GM18505 (cell line): ENCODE measurements around the gene RHBDD3.
"Not testable (repeated sequence)": the region's sequence is repeated elsewhere in the genome, so short reads cannot be mapped to it uniquely, and the experiment has no call there.

Experiments
- ATAC-seq: cut with Tn5 transposase; IDR thresholded peaks from one replicate; pipeline ENCODE4 v1.9.1; 2021; ENCODE audit not compliant: unreplicated experiment
- POLR2A ChIP-seq: IDR thresholded peaks from 4 replicates; pipeline ENCODE4 v1.6.1; 2011; ENCODE audit warnings: borderline replicate concordance; ENCODE audit not compliant: insufficient read depth, insufficient read length; ENCODE audit errors: extremely low read depth

RHBDD3 gene

DNA sequence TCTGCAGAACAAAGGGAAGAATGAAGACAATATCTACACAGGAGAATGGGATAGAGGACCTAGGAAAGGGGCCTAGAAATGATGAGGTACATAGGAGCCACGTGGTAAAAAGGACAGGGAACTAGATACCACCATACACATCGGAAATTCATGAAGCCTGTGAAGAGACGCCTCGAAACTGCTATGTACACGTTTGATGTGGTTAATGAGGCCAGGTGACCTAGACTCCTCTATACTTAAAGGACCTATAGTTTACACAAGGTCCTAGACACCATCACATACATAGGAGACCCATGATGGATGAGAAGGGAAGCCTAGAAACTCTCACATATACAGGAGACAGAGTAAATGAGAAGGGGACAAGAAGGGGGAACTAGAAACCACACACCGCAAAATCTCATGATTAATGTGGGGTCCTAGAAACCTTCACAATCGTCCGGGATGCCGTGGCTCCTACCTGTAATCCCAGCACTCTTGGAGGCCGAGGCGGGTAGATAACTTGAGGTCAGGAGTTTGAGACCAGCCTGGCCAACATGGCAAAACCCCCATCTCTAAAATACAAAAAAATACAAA, 23.8 kb downstream of the RHBDD3 start:
- no peak for ATAC-seq

DNA sequence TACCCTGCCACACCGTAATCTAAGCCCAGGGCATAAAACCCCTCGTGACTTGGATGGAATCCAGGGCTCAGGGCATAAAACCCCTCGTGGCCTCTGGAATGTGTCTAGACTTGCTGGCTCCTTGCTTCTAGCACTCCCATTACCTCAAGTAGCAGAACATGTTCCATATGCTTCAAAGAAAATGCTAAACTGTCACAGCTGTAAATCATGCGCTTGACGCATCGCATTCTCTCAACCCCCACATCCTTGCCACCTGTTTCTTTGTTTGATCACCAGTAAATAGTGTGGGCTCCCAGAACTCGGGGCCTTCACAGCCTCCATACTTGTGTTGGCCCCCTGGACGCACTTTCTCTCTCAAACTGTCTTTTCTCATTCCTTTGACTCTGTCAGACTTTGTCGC, 27.3 kb downstream of the RHBDD3 start:
- not testable (repeated sequence) for ATAC-seq

More for the DNA sequence above, 23.8 kb downstream of the RHBDD3 start:
- TF ChIP-seq POLR2A: no peak

DNA sequence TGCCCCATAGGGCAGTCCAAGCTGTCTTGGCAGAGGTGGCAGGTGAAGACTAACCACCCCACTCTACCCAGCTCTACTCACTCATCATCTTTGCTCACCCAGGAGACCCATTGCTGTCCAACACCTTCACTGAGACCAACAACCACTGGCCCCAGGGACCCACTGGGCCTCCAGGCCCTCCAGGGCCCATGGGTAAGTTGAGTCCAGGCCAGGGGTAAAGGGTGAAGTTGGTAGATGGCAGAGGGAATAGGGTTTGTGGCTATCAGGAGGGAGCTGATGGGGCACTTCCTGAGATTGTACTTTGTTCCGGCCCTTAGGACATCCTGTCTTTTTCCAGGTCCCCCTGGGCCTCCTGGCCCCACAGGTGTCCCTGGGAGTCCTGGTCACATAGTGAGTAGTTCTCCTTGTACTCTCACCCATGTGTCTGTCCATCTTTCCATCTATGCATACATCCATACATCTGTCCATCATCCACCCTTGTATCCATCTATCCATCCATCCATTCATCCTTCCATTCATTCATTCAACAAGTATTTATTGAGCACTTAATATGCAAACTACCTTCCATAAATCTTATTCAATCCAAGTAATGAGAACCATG, 34.4 kb downstream of the RHBDD3 start:
- ATAC-seq: no peak
- TF ChIP-seq POLR2A: no peak

DNA sequence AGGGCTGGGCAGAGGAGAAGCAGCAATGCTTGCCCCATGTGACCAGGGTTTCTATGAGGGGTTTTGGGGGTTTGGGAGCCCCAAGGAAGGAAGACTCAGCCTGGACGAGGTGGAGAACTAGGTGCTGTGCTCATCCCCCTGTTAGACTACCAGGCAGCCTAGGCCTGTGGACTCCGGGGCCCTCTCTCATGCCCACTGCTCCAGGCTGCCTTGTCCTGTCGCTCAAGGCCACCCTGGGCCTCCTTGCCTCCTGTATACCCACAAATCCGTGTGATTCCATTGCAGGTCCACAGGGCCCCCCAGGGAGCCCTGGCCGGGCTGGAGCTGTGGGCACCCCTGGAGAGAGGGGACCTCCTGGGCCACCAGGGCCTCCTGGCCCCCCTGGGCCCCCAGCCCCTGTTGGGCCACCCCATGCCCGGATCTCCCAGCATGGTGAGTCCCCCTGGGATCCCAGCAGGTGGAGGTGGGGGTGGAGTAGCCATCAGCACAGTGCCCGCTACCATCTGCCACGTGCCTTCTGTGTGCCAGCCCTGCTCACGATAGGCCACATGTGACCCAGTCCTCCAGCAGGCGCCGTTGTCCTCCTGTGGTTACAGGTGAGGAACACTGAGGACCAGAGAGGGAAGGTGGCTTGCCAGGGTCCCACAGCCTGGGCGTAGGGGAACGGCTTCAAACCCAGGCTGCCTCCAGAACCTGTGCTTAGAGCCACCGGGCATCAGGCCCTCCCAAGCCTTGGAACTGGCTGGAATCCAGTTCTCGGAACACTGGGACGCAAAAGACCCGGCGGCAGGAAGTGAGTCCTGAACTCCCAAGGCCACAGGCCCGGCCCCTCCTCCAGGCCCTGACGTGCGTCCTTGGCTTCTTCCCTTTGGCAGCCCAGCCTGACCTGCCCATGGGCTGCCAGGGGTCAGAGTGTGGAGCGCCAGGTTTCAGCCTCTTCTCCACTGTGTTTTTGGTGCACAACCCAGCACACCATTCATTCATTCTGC, 35.5 kb downstream of the RHBDD3 start:
- ATAC-seq: no peak

DNA sequence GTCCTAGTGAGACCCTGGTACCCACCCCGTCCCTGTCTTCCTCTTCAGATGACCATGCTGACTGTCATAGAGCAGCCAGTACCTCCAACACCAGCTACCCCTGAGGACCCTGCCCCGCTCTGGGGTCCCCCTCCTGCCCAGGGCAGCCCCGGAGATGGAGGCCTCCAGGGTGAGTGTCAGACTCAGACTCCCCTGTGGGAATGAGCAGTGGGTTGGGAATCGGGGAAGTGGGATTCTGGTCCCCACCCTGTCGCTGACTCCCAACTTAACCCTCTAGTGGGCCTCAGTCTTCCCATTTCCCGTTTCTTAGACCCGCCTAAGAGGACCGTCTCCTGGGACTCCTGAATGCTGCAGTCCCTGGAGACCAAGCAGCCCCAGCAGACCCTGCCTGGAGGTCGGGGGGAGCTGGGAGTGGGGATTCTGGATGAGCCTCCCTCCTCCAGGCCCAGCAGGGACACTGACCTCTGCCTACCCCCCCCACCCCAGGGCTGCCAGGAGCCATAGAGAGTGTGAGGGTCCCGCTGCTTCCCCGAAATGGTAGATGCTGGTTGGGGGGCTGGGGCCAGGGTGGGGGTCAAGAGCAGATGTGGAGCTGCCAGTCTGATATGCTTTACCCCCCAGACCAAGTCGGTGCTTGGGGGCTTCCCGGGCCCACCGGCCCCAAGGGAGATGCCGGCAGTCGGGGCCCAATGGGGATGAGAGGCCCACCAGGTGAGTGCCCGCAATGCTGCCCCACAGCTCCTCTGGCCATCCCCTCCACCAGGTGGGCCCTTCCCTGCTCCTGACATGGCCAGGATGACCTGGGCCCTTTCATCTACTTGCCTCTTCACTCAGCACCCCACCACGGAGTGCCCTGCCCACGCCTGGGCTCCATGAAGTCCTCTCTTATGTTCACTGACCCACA, 36.6 kb downstream of the RHBDD3 start:
- ATAC-seq: no peak
- no peak for TF ChIP-seq POLR2A

More for the DNA sequence above, 35.5 kb downstream of the RHBDD3 start:
- no peak for TF ChIP-seq POLR2A

DNA sequence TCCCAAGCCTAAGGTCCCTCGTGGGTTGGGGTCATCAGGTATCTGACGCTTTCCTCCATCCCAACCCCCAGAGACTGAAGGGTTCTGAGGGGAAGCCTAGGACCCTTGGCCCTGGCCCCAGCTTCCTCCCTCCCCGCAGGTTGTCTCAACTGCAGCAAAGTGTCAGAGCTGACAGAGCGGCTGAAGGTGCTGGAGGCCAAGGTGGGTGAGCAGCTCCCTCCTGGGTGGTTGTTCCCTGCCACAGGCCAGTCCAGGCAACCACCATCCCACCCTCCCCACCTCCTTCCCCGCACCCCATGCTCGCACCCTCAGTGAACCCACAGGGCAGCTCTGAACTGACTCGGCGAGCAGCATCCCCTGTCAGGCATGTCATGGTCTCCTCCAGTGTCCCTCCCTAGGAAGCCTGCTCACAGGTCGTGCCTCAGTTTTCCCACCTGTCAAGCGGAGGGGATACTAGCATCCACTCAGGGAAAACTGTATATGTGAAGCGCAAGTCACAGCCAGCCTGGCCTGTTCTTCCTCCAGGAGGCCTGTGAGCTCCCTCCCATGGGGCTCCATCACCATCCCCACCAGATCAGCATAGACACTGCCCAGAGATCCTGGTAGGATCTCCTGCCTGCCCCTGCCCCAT, 41.3 kb downstream of the RHBDD3 start:
- TF ChIP-seq POLR2A: no peak
- no peak for ATAC-seq

DNA sequence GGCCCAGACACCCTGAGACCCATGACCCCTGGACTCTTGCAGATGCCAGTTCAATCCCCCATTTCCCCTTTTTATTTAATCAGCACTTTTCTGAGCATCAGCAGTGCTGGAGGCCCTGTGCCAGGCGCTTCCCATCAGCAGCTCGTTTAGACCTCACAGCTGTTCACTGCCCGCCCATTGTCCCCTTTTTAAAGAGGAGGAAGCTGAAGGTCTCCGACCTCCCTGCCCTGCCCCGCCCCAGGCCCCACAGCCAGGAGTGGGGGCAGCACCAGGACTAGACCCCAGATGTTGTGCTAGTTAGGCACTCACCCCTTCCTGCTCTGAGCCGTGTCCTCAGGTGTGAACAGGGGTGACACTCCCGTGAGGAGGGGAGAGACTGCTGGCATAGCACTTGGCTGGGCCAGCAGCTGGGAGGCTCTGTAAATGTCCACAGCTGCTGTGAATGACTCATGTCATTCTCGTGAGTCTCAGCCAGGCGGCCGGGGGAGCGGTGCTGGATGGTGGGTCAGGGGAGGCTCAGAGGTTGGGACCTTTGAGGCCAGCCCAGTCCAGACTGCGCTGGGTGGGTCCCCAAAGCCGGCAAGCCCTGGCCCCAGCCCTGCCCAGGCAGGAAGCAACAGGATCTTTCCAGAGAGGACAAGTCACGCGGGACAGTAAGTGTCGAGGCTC, 42.2 kb downstream of the RHBDD3 start:
- no peak for TF ChIP-seq POLR2A
- no peak for ATAC-seq

DNA sequence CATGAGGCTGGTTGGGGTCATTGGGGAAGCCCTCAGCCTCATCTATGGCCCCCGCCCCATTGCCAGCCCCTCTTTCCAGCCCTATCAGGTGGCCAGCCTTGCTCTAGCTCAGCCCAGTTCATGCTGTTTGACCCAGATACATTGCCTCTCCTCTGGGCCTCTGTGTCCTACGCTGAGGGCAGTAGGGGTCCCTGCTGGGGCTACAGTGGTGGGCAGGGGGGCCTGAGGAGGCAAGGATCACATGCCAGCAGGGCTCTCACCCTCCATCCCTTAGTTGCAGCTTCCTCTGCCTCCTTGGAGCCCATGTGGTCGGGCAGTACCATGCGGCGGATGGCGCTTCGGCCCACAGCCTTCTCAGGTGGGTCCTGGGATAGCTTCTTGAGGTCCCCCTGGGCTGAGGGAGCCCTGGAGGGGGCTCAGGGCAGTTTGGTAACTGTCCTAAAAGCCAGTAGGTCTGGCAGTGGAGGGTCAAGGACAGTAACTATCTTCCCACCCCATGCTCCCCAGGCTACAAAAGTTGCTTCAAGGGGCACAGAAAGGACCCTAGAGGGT, 42.8 kb downstream of the RHBDD3 start:
- no peak for TF ChIP-seq POLR2A
- no peak for ATAC-seq

DNA sequence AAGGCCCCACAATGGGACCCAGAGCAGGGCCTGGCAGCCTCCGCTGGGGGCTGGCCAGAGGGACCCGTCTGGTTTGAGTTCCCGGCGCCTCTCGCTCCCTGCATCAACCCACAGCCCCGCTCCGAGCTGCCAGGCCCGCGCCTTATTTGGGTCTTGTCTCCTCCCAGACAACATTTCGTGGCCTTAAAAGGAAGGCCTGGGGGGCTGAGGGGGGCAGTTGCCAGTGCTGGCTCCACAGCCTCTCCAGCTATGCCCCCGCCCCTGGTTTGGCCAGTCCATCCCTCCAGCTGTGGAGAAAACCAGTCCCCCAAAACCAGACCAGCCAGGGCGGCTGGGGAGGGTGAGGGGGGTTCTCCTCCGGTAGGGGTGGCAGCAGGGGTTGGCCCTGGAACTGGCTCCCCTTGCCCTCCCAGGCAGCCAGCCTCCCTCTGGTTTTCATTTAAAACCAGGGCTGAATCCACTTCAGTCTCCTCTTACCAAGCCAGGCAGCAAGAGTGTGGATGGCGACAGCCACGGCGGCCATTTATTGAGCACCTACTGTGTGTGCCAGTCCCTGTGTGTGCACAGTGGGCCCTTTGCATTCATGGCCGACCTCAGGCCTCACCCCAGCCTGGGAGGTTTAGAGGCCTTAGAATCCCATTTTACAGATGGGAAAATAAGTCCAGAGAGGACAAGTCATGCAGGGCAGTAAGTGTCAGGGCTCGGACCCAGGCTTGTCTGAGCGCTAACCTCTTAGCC, 43.5 kb downstream of the RHBDD3 start:
- no peak for TF ChIP-seq POLR2A
- ATAC-seq: no peak

DNA sequence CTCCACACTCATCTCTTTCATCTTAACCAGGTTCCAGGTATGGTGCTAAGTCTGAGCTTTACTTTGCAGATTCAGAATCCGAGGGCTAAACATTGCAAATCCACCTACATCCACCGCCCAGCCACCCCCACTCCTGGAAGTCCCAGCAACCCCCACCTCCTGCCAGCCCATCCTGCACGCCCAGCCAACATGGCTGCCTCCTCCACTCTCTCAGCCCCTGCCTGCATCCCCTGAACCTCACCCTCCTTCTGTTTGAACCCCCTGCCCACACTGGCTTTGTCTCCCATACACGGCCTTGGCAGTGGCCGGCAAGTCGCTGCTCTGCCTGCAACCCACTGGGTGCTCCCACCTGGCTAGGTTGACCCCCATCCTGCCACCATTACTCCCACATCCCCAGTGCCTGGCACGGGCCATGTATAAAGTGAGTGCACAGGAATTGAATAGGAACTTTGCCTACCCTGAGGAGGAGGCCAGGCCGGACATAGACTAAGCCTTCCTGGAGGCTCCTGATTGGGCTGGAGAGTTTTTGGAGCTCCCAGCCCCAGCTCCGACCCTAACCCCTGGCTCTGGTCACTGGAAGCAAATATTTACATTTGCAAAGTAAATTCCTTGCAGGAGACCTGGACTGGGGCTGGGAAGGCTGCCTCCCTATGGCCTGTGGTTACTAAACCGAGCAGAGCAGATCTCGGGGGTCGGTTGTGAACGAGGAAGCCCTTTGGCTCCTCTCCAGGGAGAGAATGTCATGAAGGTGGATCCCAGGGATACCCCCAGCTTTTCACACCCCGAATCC, 47.7 kb downstream of the RHBDD3 start:
- TF ChIP-seq POLR2A: no peak
- ATAC-seq: no peak

DNA sequence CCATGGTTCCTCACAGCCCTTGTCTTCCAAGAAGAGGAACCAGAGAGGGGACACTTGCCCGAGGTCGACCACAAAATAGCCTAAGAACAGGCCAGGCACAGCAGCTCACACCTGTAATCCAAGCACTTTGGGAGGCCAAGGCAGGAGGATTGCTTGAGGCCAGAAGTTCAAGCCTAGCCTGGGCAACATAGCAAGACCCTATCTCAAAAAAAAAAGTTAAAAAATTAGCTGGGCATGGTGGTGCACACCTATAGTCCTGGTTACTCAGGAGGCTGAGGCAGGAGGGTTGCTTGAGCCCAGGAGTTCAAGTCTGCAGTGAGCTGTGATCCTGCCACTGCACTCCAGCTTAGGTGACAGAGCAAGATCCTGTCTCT, 48.4 kb downstream of the RHBDD3 start:
- ATAC-seq: not testable (repeated sequence)
